Mesothelial cell of epicardium (in vitro differentiated cells): ENCODE results near the gene LMX1B. TPM values are rescaled to one million over a fixed set of nuclear protein-coding genes. Genes with fewer than 3 reads are reported as not detected.
A peak's percentile ranks its signal among the peaks of the same experiment; 100 is the strongest.

Experiments used
- DNase-seq, 2 experiments: peaks; one replicate each; pipeline ENCODE4 v3.0.0; 2021; ENCODE audit warnings: low spot score in 2 of 2; ENCODE audit not compliant: unreplicated experiment in 2 of 2
- H3K27ac Mint-ChIP-seq: 2 replicates; pipeline ENCODE4 v1.8.0; 2021; ENCODE audit warnings: mixed read lengths
- H3K27me3 Mint-ChIP-seq: 2 replicates; pipeline ENCODE4 v1.8.0; 2021; ENCODE audit warnings: low read depth, mixed read lengths
- H3K36me3 Mint-ChIP-seq: 2 replicates; pipeline ENCODE4 v1.8.0; 2021; ENCODE audit warnings: mixed read lengths
- H3K4me1 Mint-ChIP-seq: 2 replicates; pipeline ENCODE4 v1.8.0; 2021; ENCODE audit warnings: mixed read lengths
- H3K4me3 Mint-ChIP-seq: 2 replicates; pipeline ENCODE4 v1.8.0; 2021; ENCODE audit warnings: mild to moderate bottlenecking, moderate library complexity, mixed read lengths
- H3K9me3 Mint-ChIP-seq: 2 replicates; pipeline ENCODE4 v1.8.0; 2021; ENCODE audit warnings: mixed read lengths
- CTCF ChIP-seq: fragments of 200-600 bp; sonication (generic); IDR thresholded peaks from one replicate; pipeline ENCODE4 v1.5.0; 2021; ENCODE audit warnings: antibody characterized with exemption; ENCODE audit not compliant: unreplicated experiment
- total RNA-seq: library from RNA; stranded (reverse); gene quantifications from 3 replicates; pipeline ENCODE4 v1.2.1, GENCODE V29; 2021

The LMX1B gene
- total RNA-seq, 1 donor from 2014 or later, result 0.09 TPM

GRCh38 chr9:126609191-126609590, 4.5 kb upstream of the LMX1B start:
- H3K9me3 Mint-ChIP-seq, result no peaks in the 10 kb centered on the region
- peaks cover 40% of the 10 kb centered on the region for H3K4me1 Mint-ChIP-seq
- H3K4me3 Mint-ChIP-seq, result no peak overlapping the region
- no peaks in the 10 kb centered on the region for H3K36me3 Mint-ChIP-seq
- DNase-seq, result no peak
- peaks cover 72% of the 10 kb centered on the region for H3K27me3 Mint-ChIP-seq
- TF ChIP-seq CTCF, result no peak
- no peak overlapping the region for H3K27ac Mint-ChIP-seq

- DNase-seq, result no peak
- no peak for TF ChIP-seq CTCF
- no peaks in the 10 kb centered on the region for H3K9me3 Mint-ChIP-seq
- peaks cover 78% of the 10 kb centered on the region for H3K27me3 Mint-ChIP-seq
- peaks cover 40% of the 10 kb centered on the region for H3K4me1 Mint-ChIP-seq
- no peak overlapping the region for H3K27ac Mint-ChIP-seq
- no peak overlapping the region for H3K4me3 Mint-ChIP-seq
- H3K36me3 Mint-ChIP-seq, result no peaks in the 10 kb centered on the region
Measured at GRCh38 chr9:126609711-126610388, 3.9 kb upstream of the LMX1B start.

- H3K4me3 Mint-ChIP-seq, result peak overlapping the region; percentile 47
- no peaks in the 10 kb centered on the region for H3K9me3 Mint-ChIP-seq
- no peak for TF ChIP-seq CTCF
- DNase-seq, result no peak
- peaks cover 37% of the 10 kb centered on the region for H3K4me1 Mint-ChIP-seq
- H3K27ac Mint-ChIP-seq, result no peak overlapping the region
- peaks cover 90% of the 10 kb centered on the region for H3K27me3 Mint-ChIP-seq
- H3K36me3 Mint-ChIP-seq, result no peaks in the 10 kb centered on the region
Measured at GRCh38 chr9:126611193-126611591, 2.5 kb upstream of the LMX1B start.

DNA sequence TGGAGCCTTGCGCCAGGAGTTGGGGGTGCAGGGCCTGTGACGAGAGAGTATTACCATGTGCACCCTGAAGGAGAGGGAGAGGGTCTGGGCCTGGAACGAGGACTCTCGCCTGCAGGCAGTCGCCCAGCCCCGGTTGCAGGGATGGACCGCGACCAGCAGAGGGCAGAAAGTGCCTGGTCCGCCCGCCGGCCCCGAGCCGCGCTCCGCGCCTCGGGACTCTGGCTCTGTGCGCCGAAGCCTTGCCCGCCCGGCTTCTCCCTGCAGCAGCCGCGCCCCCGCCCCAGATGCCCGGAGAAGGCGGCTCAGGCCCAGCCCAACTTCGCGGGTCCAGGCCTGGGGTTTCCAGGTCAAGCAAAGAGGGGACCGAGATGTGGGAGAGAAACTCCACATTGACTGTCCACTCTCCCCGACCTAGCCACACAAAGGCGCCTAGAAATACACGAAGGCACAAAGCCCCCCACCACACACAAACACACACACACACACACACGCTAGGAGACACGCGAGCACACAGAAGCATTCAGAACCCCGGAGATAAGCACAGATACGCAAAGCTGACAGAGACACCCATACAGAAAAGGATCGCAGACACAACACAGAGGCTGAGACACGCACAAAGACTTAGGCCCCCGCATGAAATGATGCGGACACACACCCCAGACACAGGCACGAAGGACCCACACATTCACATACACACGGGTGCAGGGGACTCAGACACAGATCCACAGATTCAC, 2.0 kb upstream of the LMX1B start:
- Mint-ChIP-seq H3K9me3 (no peaks in the 10 kb centered on the region), H3K27ac (no peak overlapping the region), H3K36me3 (no peaks in the 10 kb centered on the region), H3K4me1 (peaks cover 32% of the 10 kb centered on the region), H3K27me3 (peaks cover 91% of the 10 kb centered on the region), H3K4me3 (peak overlapping the region; percentile 47)
- peak; percentile 89 for TF ChIP-seq CTCF
- peak; percentile 68 to 89 for DNase-seq

- no peak for TF ChIP-seq CTCF
- Mint-ChIP-seq H3K27ac (no peak overlapping the region), H3K27me3 (peaks cover 91% of the 10 kb centered on the region), H3K4me1 (peaks cover 26% of the 10 kb centered on the region), H3K4me3 (peak overlapping the region; percentile 1), H3K36me3 (no peaks in the 10 kb centered on the region), H3K9me3 (no peaks in the 10 kb centered on the region)
- DNase-seq, result no peak
Measured at GRCh38 chr9:126612326-126612812, 1.4 kb upstream of the LMX1B start.
